WTC11 (cell line): ENCODE data around the gene SSNA1. TPM values are rescaled to one million over a fixed set of nuclear protein-coding genes. Genes with fewer than 3 reads are reported as not detected.

ENCODE experiments used
- ATAC-seq: fragments of 200-7000 bp; cut with Tn5 transposase; 2 replicates; pipeline ENCODE4 v1.10.0; 2021; ENCODE audit warnings: mild to moderate bottlenecking, moderate library complexity
- CTCF ChIA-PET: fragments of 300-600 bp; sonication (Branson Sonifier 250); formaldehyde crosslinking; loops from one replicate; lab custom pipeline; 2021; ENCODE audit warnings: antibody characterized with exemption; lab: Charles Lee
- POLR2A ChIA-PET: fragments of 350-600 bp; sonication (Branson Sonifier 250); formaldehyde crosslinking; loops from one replicate; lab custom pipeline; 2021; ENCODE audit warnings: antibody characterized with exemption; lab: Charles Lee
- DNase-seq: peaks from one replicate; pipeline ENCODE4 v3.0.0; 2021; ENCODE audit warnings: low spot score
- H3K27ac Mint-ChIP-seq: 2 replicates; pipeline ENCODE4 v1.8.0; 2021; ENCODE audit warnings: mixed read lengths
- H3K27me3 Mint-ChIP-seq: 2 replicates; pipeline ENCODE4 v1.8.0; 2021; ENCODE audit warnings: low read depth, mild to moderate bottlenecking, moderate library complexity, mixed read lengths
- H3K36me3 Mint-ChIP-seq: 2 replicates; pipeline ENCODE4 v1.8.0; 2021; ENCODE audit warnings: mixed read lengths
- H3K4me1 Mint-ChIP-seq: 2 replicates; pipeline ENCODE4 v1.8.0; 2022; ENCODE audit warnings: mixed read lengths
- H3K4me3 Mint-ChIP-seq: 2 replicates; pipeline ENCODE4 v1.8.0; 2021; ENCODE audit warnings: mild to moderate bottlenecking, moderate library complexity, mixed read lengths
- H3K9me3 Mint-ChIP-seq: 2 replicates; pipeline ENCODE4 v1.8.0; 2021; ENCODE audit warnings: mixed read lengths
- CBFB ChIP-seq: sonication (generic); formaldehyde crosslinking; IDR thresholded peaks from 2 replicates; pipeline ENCODE4 v1.8.1; 2022; ENCODE audit warnings: mild to moderate bottlenecking, low read depth, missing genetic modification reagents
- CREM ChIP-seq: sonication (generic); formaldehyde crosslinking; IDR thresholded peaks from 2 replicates; pipeline ENCODE4 v1.8.1; 2022; ENCODE audit warnings: mild to moderate bottlenecking, missing genetic modification reagents, moderate library complexity
- FOXK1 ChIP-seq: sonication (generic); formaldehyde crosslinking; IDR thresholded peaks from 2 replicates; pipeline ENCODE4 v1.8.0; 2022; ENCODE audit warnings: mild to moderate bottlenecking, moderate library complexity, missing genetic modification reagents
- GTF2I ChIP-seq: fragments of 250-450 bp; sonication (Bioruptor Pico); conservative IDR thresholded peaks from 2 replicates; pipeline ENCODE4 v1.4.0; 2021; ENCODE audit warnings: mild to moderate bottlenecking
- IRF1 ChIP-seq: sonication (generic); formaldehyde crosslinking; IDR thresholded peaks from 2 replicates; pipeline ENCODE4 v1.8.0; 2023; ENCODE audit warnings: missing genetic modification reagents
- JAZF1 ChIP-seq: fragments of 250-450 bp; sonication (Bioruptor Pico); IDR thresholded peaks from 2 replicates; pipeline ENCODE4 v1.9.0; 2021; ENCODE audit warnings: moderate library complexity, mild to moderate bottlenecking, inconsistent platforms
- KAT7 ChIP-seq: sonication (generic); formaldehyde crosslinking; IDR thresholded peaks from 2 replicates; pipeline ENCODE4 v1.8.1; 2023; ENCODE audit warnings: missing genetic modification reagents, mild to moderate bottlenecking, borderline replicate concordance
- MXD4 ChIP-seq: fragments of 250-450 bp; sonication (Bioruptor Pico); IDR thresholded peaks from 2 replicates; pipeline ENCODE4 v1.8.0; 2021; ENCODE audit warnings: mild to moderate bottlenecking, moderate library complexity, borderline replicate concordance
- NR1H2 ChIP-seq: sonication (generic); formaldehyde crosslinking; IDR thresholded peaks from 2 replicates; pipeline ENCODE4 v1.9.0; 2021; ENCODE audit warnings: mild to moderate bottlenecking, moderate library complexity, missing genetic modification reagents
- RELA ChIP-seq: sonication (generic); formaldehyde crosslinking; IDR thresholded peaks from 2 replicates; pipeline ENCODE4 v1.8.1; 2022; ENCODE audit warnings: missing genetic modification reagents, mild to moderate bottlenecking, borderline replicate concordance
- TCF7 ChIP-seq: sonication (generic); formaldehyde crosslinking; IDR thresholded peaks from 2 replicates; pipeline ENCODE4 v1.8.0; 2022; ENCODE audit warnings: mild to moderate bottlenecking, low read depth, missing genetic modification reagents, moderate library complexity
- TP53 ChIP-seq: sonication (generic); formaldehyde crosslinking; IDR thresholded peaks from 2 replicates; pipeline ENCODE4 v1.8.1; 2023; ENCODE audit warnings: mild to moderate bottlenecking, missing genetic modification reagents
- USF1 ChIP-seq: sonication (generic); formaldehyde crosslinking; IDR thresholded peaks from 2 replicates; pipeline ENCODE4 v1.8.0; 2022; ENCODE audit warnings: mild to moderate bottlenecking, missing genetic modification reagents
- ZBTB43 ChIP-seq: sonication (generic); formaldehyde crosslinking; IDR thresholded peaks from 2 replicates; pipeline ENCODE4 v1.8.1; 2023; ENCODE audit warnings: mild to moderate bottlenecking, missing genetic modification reagents
- ZNF232 ChIP-seq: sonication (generic); formaldehyde crosslinking; IDR thresholded peaks from 2 replicates; pipeline ENCODE4 v1.8.0; 2022; ENCODE audit warnings: mild to moderate bottlenecking, missing genetic modification reagents
- total RNA-seq: library from RNA; stranded (reverse); gene quantifications from 3 replicates; pipeline ENCODE4 v1.2.3, GENCODE V29; 2021
- TF ChIP-seq, protein P1 (sequence below): sonication (generic); formaldehyde crosslinking; IDR thresholded peaks from 2 replicates; pipeline ENCODE4 v1.8.1; 2023; ENCODE audit warnings: mild to moderate bottlenecking, missing genetic modification reagents, moderate library complexity
- TF ChIP-seq, protein P2 (sequence below): sonication (generic); formaldehyde crosslinking; IDR thresholded peaks from 2 replicates; pipeline ENCODE4 v1.8.0; 2023; ENCODE audit warnings: mild to moderate bottlenecking, missing genetic modification reagents
- TF ChIP-seq, protein P3 (sequence below): sonication (generic); formaldehyde crosslinking; IDR thresholded peaks from 2 replicates; pipeline ENCODE4 v1.8.0; 2022; ENCODE audit warnings: mild to moderate bottlenecking, missing genetic modification reagents
- TF ChIP-seq, protein P4 (sequence below): sonication (generic); formaldehyde crosslinking; IDR thresholded peaks from 2 replicates; pipeline ENCODE4 v1.8.1; 2022; ENCODE audit warnings: low read depth, missing genetic modification reagents, borderline replicate concordance

SSNA1 gene
- total RNA-seq, 1 experiment from 2014 or later: 102 TPM

GRCh38 chr9:137148661-137149060 lies 39.8 kb upstream of the SSNA1 start:
- Mint-ChIP-seq H3K4me3 (no peak overlapping the region), H3K9me3 (no peaks in the 10 kb centered on the region), H3K4me1 (no peaks in the 10 kb centered on the region; the same call in 1 of the 2 replicates), H3K36me3 (no peaks in the 10 kb centered on the region), H3K27ac (no peak overlapping the region), H3K27me3 (peaks cover 5% of the 10 kb centered on the region; the same call in 1 of the 2 replicates)
- ATAC-seq (no peak), DNase-seq (no peak)
- CTCF ChIA-PET: interaction anchor here (1.0 to 1.7 kb wide), 6 partner anchors 14 to 306 kb away, joined by 3 to 8 read pairs (median 4); partner anchors contain the start of genes AJM1, NPDC1 and TPRN
- POLR2A ChIA-PET: no interaction called here
- TF ChIP-seq USF1 (CRISPR knock-in tag) (no peak), JAZF1 (no peak), RELA (CRISPR knock-in tag) (no peak), FOXK1 (CRISPR knock-in tag) (no peak), CBFB (no peak), MXD4 (CRISPR knock-in tag) (no peak), ZNF232 (CRISPR knock-in tag) (no peak), GTF2I (CRISPR knock-in tag) (no peak), ZBTB43 (CRISPR knock-in tag) (no peak), TP53 (CRISPR knock-in tag) (no peak), KAT7 (no peak), NR1H2 (no peak), TCF7 (CRISPR knock-in tag) (no peak)
- TF ChIP-seq, protein P1, sequence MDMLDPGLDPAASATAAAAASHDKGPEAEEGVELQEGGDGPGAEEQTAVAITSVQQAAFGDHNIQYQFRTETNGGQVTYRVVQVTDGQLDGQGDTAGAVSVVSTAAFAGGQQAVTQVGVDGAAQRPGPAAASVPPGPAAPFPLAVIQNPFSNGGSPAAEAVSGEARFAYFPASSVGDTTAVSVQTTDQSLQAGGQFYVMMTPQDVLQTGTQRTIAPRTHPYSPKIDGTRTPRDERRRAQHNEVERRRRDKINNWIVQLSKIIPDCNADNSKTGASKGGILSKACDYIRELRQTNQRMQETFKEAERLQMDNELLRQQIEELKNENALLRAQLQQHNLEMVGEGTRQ (CRISPR knock-in tag): no peak
- TF ChIP-seq, protein P2, sequence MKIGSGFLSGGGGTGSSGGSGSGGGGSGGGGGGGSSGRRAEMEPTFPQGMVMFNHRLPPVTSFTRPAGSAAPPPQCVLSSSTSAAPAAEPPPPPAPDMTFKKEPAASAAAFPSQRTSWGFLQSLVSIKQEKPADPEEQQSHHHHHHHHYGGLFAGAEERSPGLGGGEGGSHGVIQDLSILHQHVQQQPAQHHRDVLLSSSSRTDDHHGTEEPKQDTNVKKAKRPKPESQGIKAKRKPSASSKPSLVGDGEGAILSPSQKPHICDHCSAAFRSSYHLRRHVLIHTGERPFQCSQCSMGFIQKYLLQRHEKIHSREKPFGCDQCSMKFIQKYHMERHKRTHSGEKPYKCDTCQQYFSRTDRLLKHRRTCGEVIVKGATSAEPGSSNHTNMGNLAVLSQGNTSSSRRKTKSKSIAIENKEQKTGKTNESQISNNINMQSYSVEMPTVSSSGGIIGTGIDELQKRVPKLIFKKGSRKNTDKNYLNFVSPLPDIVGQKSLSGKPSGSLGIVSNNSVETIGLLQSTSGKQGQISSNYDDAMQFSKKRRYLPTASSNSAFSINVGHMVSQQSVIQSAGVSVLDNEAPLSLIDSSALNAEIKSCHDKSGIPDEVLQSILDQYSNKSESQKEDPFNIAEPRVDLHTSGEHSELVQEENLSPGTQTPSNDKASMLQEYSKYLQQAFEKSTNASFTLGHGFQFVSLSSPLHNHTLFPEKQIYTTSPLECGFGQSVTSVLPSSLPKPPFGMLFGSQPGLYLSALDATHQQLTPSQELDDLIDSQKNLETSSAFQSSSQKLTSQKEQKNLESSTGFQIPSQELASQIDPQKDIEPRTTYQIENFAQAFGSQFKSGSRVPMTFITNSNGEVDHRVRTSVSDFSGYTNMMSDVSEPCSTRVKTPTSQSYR: no peak
- TF ChIP-seq, protein P3, sequence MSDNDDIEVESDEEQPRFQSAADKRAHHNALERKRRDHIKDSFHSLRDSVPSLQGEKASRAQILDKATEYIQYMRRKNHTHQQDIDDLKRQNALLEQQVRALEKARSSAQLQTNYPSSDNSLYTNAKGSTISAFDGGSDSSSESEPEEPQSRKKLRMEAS (CRISPR knock-in tag): no peak
- TF ChIP-seq, protein P4, sequence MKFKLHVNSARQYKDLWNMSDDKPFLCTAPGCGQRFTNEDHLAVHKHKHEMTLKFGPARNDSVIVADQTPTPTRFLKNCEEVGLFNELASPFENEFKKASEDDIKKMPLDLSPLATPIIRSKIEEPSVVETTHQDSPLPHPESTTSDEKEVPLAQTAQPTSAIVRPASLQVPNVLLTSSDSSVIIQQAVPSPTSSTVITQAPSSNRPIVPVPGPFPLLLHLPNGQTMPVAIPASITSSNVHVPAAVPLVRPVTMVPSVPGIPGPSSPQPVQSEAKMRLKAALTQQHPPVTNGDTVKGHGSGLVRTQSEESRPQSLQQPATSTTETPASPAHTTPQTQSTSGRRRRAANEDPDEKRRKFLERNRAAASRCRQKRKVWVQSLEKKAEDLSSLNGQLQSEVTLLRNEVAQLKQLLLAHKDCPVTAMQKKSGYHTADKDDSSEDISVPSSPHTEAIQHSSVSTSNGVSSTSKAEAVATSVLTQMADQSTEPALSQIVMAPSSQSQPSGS (CRISPR knock-in tag): no peak

DNA sequence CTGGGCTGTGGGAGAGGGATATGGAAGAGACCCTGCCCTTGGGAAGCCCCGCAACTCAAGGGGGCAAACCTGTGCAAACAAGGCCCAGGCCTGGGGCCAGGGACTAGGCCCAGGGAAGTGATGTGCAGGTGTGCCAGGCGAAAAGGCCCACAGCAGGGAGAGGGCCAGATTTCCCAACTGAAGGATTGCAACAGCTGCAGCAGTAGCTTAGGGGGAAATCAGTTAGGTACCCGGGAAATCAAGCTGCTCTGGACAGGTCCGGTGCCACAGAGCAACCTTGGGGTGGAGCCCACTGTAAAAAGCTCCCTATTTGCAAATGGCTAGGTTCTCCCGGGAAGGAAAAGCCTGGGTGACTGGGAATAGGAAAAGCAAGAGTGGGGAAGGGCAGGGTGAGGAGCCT lies 39.1 kb upstream of the SSNA1 start:
- Mint-ChIP-seq H3K4me3 (no peak overlapping the region), H3K27me3 (peaks cover 2% of the 10 kb centered on the region; the same call in 1 of the 2 replicates), H3K27ac (no peak overlapping the region), H3K36me3 (no peaks in the 10 kb centered on the region), H3K4me1 (no peaks in the 10 kb centered on the region; the same call in 1 of the 2 replicates), H3K9me3 (no peaks in the 10 kb centered on the region)
- TF ChIP-seq IRF1 (CRISPR knock-in tag) (no peak), CREM (CRISPR knock-in tag) (no peak)
- ATAC-seq (no peak), DNase-seq (no peak)
- ChIA-PET POLR2A (interaction anchor here (0.5 kb wide), 1 partner anchor 14 kb away, joined by 4 read pairs; no protein-coding TSS in a partner anchor), CTCF (interaction anchor here (0.8 to 3.6 kb wide), 8 partner anchors 13 to 307 kb away, joined by 3 to 19 read pairs (median 5); partner anchors contain the start of genes AJM1 and NPDC1)
